Upper lobe of right lung (tissue), 1 donor: Measurements from ENCODE around the gene CYREN. TPM values are rescaled to one million over a fixed set of nuclear protein-coding genes. Genes with fewer than 3 reads are reported as not detected.

Source experiments
- ATAC-seq: fragments of 200-7000 bp; cut with Tn5 transposase; one replicate; pipeline ENCODE4 v1.9.1; 2020; ENCODE audit warnings: mild to moderate bottlenecking, moderate library complexity
- DNase-seq: peaks from one replicate; pipeline ENCODE4 v3.0.0-alpha.2; 2020
- H3K27ac ChIP-seq: fragments of 200-600 bp; one replicate; pipeline ENCODE4 v1.8.0; 2022
- H3K27me3 ChIP-seq: fragments of 200-600 bp; one replicate; pipeline ENCODE4 v1.8.0; 2022; ENCODE audit warnings: mild to moderate bottlenecking
- H3K36me3 ChIP-seq: fragments of 200-600 bp; one replicate; pipeline ENCODE4 v1.8.0; 2022
- H3K4me1 ChIP-seq: fragments of 200-600 bp; one replicate; pipeline ENCODE4 v1.8.0; 2022
- H3K4me3 ChIP-seq: fragments of 200-600 bp; one replicate; pipeline ENCODE4 v1.8.0; 2022; ENCODE audit warnings: mild to moderate bottlenecking
- H3K9me3 ChIP-seq: fragments of 200-600 bp; one replicate; pipeline ENCODE4 v1.8.0; 2022
- intact Hi-C: fragments of 100-400 bp; cut with DNase I; formaldehyde crosslinking; loops from one replicate; pipeline ENCODE4 v1.11.0; 2022
- total RNA-seq: library from RNA; stranded (reverse); fragmentation: NEBNext Ultra II Directional; extraction: Animal tissue kit (Norgen Biotek cat#: 25700); gene quantifications from one replicate; pipeline ENCODE4 v1.2.1, GENCODE V29; 2021
- TF ChIP-seq, protein P1 (sequence below): fragments of 200-600 bp; IDR thresholded peaks from one replicate; pipeline ENCODE4 v1.8.0; 2022; ENCODE audit warnings: antibody characterized with exemption
- donor health status: DM: no; HTN: yes; CAD: no; lungs with severe emphysema.

Gene CYREN
- total RNA-seq, 1 donor from 2014 or later: 39.3 TPM

DNA sequence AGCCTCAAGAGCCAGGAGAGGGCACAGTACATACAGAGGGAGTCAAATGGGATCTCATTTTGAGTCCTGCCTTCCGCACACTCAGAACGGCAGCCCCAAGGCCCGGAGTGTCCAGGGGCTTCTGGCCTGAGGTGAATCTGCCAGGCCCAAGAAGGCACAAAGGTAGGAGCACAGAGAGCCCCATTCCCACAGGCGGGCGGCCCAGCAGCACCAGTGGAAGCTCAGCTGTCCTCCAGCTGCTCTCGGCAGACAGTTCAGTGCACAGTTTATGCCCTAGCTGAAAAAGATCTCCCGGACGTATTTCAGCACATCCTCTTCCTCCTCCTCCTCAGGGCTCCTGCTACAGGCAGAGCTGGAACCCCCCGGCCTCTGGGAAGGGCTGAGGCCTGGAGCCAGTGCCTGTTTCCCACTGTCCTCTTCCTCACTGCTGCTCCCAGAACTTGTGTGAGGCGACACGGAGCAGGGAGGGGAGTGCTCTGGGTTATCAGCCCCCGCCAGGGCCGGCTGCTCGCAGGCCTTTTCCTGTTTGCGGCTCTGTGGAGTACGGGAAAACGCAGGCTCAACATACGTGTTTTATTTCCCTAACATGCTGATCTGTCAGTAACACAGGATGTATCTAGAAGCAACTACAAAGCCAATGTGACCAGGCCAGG lies 4.0 kb downstream of the CYREN start:
- no peak for DNase-seq
- intact Hi-C loops: loop anchor here (10.0 kb wide), 2 partner anchors 182 to 212 kb away; partner anchors contain the start of gene AGBL3
- Histone ChIP-seq H3K36me3 (peaks cover 36% of the 10 kb centered on the region), H3K27me3 (no peaks in the 10 kb centered on the region), H3K9me3 (no peaks in the 10 kb centered on the region), H3K4me3 (no peak overlapping the region), H3K4me1 (peaks cover 53% of the 10 kb centered on the region), H3K27ac (peak overlapping the region; percentile 68)
- no peak for ATAC-seq
- TF ChIP-seq, protein P1, sequence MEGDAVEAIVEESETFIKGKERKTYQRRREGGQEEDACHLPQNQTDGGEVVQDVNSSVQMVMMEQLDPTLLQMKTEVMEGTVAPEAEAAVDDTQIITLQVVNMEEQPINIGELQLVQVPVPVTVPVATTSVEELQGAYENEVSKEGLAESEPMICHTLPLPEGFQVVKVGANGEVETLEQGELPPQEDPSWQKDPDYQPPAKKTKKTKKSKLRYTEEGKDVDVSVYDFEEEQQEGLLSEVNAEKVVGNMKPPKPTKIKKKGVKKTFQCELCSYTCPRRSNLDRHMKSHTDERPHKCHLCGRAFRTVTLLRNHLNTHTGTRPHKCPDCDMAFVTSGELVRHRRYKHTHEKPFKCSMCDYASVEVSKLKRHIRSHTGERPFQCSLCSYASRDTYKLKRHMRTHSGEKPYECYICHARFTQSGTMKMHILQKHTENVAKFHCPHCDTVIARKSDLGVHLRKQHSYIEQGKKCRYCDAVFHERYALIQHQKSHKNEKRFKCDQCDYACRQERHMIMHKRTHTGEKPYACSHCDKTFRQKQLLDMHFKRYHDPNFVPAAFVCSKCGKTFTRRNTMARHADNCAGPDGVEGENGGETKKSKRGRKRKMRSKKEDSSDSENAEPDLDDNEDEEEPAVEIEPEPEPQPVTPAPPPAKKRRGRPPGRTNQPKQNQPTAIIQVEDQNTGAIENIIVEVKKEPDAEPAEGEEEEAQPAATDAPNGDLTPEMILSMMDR: no peak

DNA sequence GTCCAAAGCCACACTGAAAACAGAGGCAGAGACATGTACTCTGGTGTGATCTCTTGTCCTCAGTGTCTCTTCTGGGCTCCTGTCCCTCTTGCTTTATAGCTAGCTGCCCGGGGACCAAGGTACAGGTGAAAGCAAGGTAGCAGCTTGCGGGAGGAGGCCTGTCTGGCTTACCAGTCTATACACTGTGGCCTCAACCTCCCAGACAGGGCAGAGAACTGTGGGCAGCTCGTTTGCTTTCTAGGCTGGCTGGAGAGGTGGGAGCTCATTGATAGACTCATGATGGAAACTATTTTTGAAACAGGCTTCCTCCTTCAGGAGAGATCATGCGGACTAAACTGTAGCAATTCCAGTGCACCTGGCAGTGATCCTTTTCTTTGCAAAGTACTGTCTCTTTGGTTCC lies 4.6 kb downstream of the CYREN start:
- no peak overlapping the region for H3K4me3 ChIP-seq
- intact Hi-C loops: loop anchor here (10.0 kb wide), 2 partner anchors 181 to 211 kb away; partner anchors contain the start of gene AGBL3
- TF ChIP-seq, protein P1: no peak
- H3K4me1 ChIP-seq: peaks cover 55% of the 10 kb centered on the region
- H3K36me3 ChIP-seq: peaks cover 36% of the 10 kb centered on the region
- H3K27ac ChIP-seq: peak overlapping the region; percentile 68
- H3K27me3 ChIP-seq: no peaks in the 10 kb centered on the region
- no peak for DNase-seq
- H3K9me3 ChIP-seq: no peaks in the 10 kb centered on the region
- ATAC-seq: no peak

DNA sequence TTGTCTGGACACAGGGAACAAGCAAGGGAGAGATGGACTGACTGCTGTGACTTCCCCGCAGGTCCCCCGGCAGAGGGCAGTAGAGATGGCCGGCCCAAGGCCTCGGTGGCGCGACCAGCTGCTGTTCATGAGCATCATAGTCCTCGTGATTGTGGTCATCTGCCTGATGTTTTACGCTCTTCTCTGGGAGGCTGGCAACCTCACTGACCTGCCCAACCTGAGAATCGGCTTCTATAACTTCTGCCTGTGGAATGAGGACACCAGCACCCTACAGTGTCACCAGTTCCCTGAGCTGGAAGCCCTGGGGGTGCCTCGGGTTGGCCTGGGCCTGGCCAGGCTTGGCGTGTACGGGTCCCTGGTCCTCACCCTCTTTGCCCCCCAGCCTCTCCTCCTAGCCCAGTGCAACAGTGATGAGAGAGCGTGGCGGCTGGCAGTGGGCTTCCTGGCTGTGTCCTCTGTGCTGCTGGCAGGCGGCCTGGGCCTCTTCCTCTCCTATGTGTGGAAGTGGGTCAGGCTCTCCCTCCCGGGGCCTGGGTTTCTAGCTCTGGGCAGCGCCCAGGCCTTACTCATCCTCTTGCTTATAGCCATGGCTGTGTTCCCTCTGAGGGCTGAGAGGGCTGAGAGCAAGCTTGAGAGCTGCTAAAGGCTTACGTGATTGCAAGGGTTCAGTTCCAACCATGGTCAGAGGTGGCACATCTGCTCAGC lies 6.0 kb downstream of the CYREN start:
- no peak for DNase-seq
- peak overlapping the region; percentile 30 for H3K27ac ChIP-seq
- peaks cover 36% of the 10 kb centered on the region for H3K36me3 ChIP-seq
- intact Hi-C loops: loop anchor here (10.0 kb wide), 2 partner anchors 180 to 210 kb away; partner anchors contain the start of gene AGBL3
- no peak overlapping the region for H3K4me3 ChIP-seq
- no peaks in the 10 kb centered on the region for H3K9me3 ChIP-seq
- H3K27me3 ChIP-seq: no peaks in the 10 kb centered on the region
- no peak for ATAC-seq
- TF ChIP-seq, protein P1: no peak
- peaks cover 65% of the 10 kb centered on the region for H3K4me1 ChIP-seq

DNA sequence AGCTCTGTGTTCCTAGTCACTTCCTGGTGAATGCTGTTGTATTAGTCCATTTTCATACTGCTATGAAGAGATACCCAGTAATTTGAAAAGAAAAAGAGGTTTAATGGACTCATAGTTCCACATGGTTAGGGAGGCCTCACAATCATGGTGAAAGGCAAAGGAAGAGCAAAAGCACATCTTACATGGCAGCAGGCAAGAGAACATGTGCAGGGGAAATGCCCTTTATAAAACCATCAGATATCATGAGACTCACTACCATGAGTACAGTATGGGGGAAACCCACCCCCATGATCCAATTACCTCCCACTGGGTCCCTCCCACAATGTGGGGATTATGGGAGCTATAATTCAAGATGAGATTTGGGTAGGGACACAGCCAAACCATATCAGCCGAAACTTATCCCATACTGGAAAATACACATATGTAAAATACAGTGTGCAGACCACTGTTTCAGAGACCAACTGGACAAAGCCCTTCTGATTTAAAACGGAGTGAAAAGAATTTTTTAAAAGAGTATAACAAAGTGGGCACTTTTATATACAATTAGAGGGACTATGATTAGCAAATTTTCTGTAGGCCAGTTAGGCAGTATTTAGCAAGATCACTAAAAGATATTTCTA lies 8.0 kb downstream of the CYREN start:
- ATAC-seq (no peak), DNase-seq (no peak)
- peaks cover 53% of the 10 kb centered on the region for H3K4me1 ChIP-seq
- H3K27me3 ChIP-seq: no peaks in the 10 kb centered on the region
- TF ChIP-seq, protein P1: no peak
- no peak overlapping the region for H3K4me3 ChIP-seq
- H3K27ac ChIP-seq: no peak overlapping the region
- intact Hi-C loops: loop anchor here (10.0 kb wide), 2 partner anchors 178 to 208 kb away; partner anchors contain the start of gene AGBL3
- peaks cover 30% of the 10 kb centered on the region for H3K36me3 ChIP-seq
- H3K9me3 ChIP-seq: no peaks in the 10 kb centered on the region

DNA sequence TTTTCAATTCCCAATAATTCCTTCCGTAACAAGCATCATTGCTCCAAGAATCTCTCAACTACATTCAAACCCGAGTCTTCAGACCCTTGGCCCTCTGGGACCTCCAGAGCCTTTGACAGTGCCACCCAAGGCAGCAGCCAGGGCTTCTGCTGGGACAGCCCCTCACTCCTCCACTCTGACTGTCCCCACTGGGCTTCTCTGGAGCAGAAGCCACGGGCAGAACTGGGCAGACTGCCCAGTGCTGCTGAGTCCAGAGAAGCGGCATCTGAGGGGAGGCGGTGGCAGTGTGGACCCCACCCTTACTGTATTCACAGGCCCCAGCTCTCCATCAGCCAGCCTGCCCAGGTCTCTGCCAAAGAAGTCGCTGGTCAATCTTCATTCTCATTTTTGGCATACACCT lies 8.8 kb downstream of the CYREN start:
- H3K4me1 ChIP-seq: peaks cover 46% of the 10 kb centered on the region
- H3K4me3 ChIP-seq: no peak overlapping the region
- peak overlapping the region; percentile 27 for H3K27ac ChIP-seq
- H3K27me3 ChIP-seq: no peaks in the 10 kb centered on the region
- intact Hi-C loops: loop anchor here (10.0 kb wide), 2 partner anchors 177 to 207 kb away; partner anchors contain the start of gene AGBL3
- peaks cover 21% of the 10 kb centered on the region for H3K36me3 ChIP-seq
- DNase-seq (no peak), ATAC-seq (peak; percentile 5)
- no peaks in the 10 kb centered on the region for H3K9me3 ChIP-seq
- TF ChIP-seq, protein P1: no peak
